Lower leg skin (tissue), 4 donors: ENCODE data around the gene NTRK2. TPM values are rescaled to one million over a fixed set of nuclear protein-coding genes. Genes with fewer than 3 reads are reported as not detected.

Experiments used
- DNase-seq, 2 donors: peaks; one replicate each; pipeline ENCODE4 v3.0.0-alpha.2; 2019; ENCODE audit warnings: low spot score in 2 of 2
- H3K4me3 ChIP-seq: fragments of 200-600 bp; sonication (generic); 2 replicates; pipeline ENCODE4 v1.5.1; 2017; ENCODE audit warnings: mild to moderate bottlenecking, low read depth; ENCODE audit not compliant: poor library complexity, severe bottlenecking
- CTCF ChIP-seq, 3 donors: fragments of 450-650 bp; IDR thresholded peaks; one replicate each; pipeline ENCODE4 v1.5.1; 2016; ENCODE audit warnings: antibody characterized with exemption in 3 of 3, mild to moderate bottlenecking in 3 of 3, moderate library complexity in 2 of 3
- POLR2A ChIP-seq, 2 donors: fragments of 450-650 bp; IDR thresholded peaks; one replicate each; pipeline ENCODE4 v1.6.1; 2016 to 2017; ENCODE audit warnings: antibody characterized with exemption in 2 of 2, mild to moderate bottlenecking in 1 of 2, moderate library complexity in 1 of 2
- WGBS, 2 donors: methylation state at CpG; one replicate each; pipeline ENCODE4 v1.1.5; 2018; 5-methylcytosine and 5-hydroxymethylcytosine counted together
- intact Hi-C: fragments of 100-400 bp; cut with DNase I; formaldehyde crosslinking; loops from one replicate; pipeline ENCODE4 v1.15.0; 2023; ENCODE audit warnings: low total_unique reads
- total RNA-seq, 4 donors: library from RNA; depleted of rRNA; stranded (reverse); fragments of >200 nt; gene quantifications; one replicate each; pipeline ENCODE4 v1.1.0, GENCODE V29; 2016

Gene NTRK2
- total RNA-seq, 4 donors from 2014 or later: 6.2 to 16.3 (median 10.3) TPM

GRCh38 chr9:84886866-84887265 lies 217.3 kb downstream of the NTRK2 start:
- TF ChIP-seq CTCF (IDR thresholded peaks at IDR 0.05) (no peak), POLR2A (IDR thresholded peaks at IDR 0.05) (no peak)

GRCh38 chr9:84891924-84892323 lies 222.4 kb downstream of the NTRK2 start:
- 68 to 78% methylated on average over 1 of the region's 1 CpG for WGBS, 2 donors
- H3K4me3 ChIP-seq: no peak overlapping the region
- DNase-seq: no peak
- TF ChIP-seq CTCF (IDR thresholded peaks at IDR 0.05): no peak
- no peak for TF ChIP-seq POLR2A (IDR thresholded peaks at IDR 0.05)
- intact Hi-C loops: no loop called here

More at GRCh38 chr9:84886866-84887265, 217.3 kb downstream of the NTRK2 start:
- intact Hi-C loops: no loop called here
- DNase-seq: no peak
- H3K4me3 ChIP-seq: no peak overlapping the region
- whole genome bisulfite sequencing, 2 donors: 94 to 96% methylated on average over 8 of the region's 8 CpGs

GRCh38 chr9:84893419-84894128 lies 224.0 kb downstream of the NTRK2 start:
- no peak for DNase-seq
- TF ChIP-seq POLR2A (IDR thresholded peaks at IDR 0.05) (no peak), CTCF (IDR thresholded peaks at IDR 0.05) (no peak)
- intact Hi-C loops: no loop called here
- 80 to 83% methylated on average over 13 of the region's 13 CpGs for WGBS, 2 donors
- no peak overlapping the region for H3K4me3 ChIP-seq

GRCh38 chr9:84894859-84895258 lies 225.3 kb downstream of the NTRK2 start:
- WGBS, 2 donors: 83 to 87% methylated on average over 2 of the region's 2 CpGs
- no peak for DNase-seq
- H3K4me3 ChIP-seq: no peak overlapping the region
- intact Hi-C loops: no loop called here
- TF ChIP-seq POLR2A (IDR thresholded peaks at IDR 0.05) (no peak), CTCF (IDR thresholded peaks at IDR 0.05) (no peak)

GRCh38 chr9:84897362-84898094 lies 228.0 kb downstream of the NTRK2 start:
- TF ChIP-seq POLR2A (IDR thresholded peaks at IDR 0.05) (no peak), CTCF (IDR thresholded peaks at IDR 0.05) (no peak)

More at GRCh38 chr9:84897362-84898094, 228.0 kb downstream of the NTRK2 start:
- H3K4me3 ChIP-seq: no peak overlapping the region
- DNase-seq: no peak
- 89 to 92% methylated on average over 7 of the region's 7 CpGs for whole genome bisulfite sequencing, 2 donors
- intact Hi-C loops: no loop called here
